ENCODE measurements around the gene ZNF283. TPM values are rescaled to one million over a fixed set of nuclear protein-coding genes. Genes with fewer than 3 reads are reported as not detected.

ZNF283 gene
- polyA plus RNA-seq, 3 donors, result 0.80 to 2.5 (median 2.0) TPM

DNA sequence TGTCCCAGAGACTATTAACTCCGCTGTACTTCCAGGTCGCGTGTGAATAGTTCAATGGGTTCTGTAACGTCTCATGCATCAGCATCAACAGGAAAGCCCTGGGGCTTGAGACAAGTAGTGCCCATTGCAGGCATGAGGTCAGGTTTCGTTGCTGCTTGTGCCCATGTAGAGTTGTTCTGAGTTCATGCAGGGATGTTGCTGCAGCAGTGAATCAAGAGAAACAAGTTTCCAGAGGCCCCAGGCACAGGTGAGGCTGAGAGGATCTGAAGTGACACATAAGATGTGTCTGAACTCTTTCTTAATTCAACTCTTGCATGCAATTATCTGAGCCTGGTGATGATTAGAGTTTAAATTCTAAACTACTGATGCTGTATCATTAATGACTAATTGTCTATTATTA, 8.6 kb upstream of the ZNF283 start:
- no peaks in the 10 kb centered on the region for H3K79me2 ChIP-seq (ENCODE audit: insufficient read depth, low read length)
- no peaks in the 10 kb centered on the region for H4K20me1 ChIP-seq (ENCODE audit: insufficient read depth, low read length)
- no peak overlapping the region for H3K4me2 ChIP-seq (replicated peaks; ENCODE audit: extremely low read depth, low read length, poor library complexity, severe bottlenecking)
- no peaks in the 10 kb centered on the region for H3K36me3 ChIP-seq (replicated peaks in 1 of 2; ENCODE audit: control insufficient read depth in 1 of 2, insufficient read depth in 2 of 2, low read length in 2 of 2)
- intact Hi-C loops (cut with micrococcal nuclease), result no loop called here
- peaks cover 9% of the 10 kb centered on the region in 2 donors for H3K4me1 ChIP-seq (ENCODE audit: control insufficient read depth in 1 of 2, insufficient read depth in 2 of 2, low read length in 2 of 2)
- peaks cover 30 to 35% of the 10 kb centered on the region in 2 donors for H3K27me3 ChIP-seq (ENCODE audit: control insufficient read depth in 2 of 2, insufficient read depth in 2 of 2, low read length in 2 of 2)
- H2AFZ ChIP-seq (ENCODE audit: insufficient read depth, low read depth, low read length, poor library complexity, severe bottlenecking), result no peak overlapping the region
- peaks cover 10 to 20% of the 10 kb centered on the region in 2 donors for H3K9me3 ChIP-seq (replicated peaks in 1 of 2; ENCODE audit: control insufficient read depth in 1 of 2, insufficient read depth in 1 of 2, low read length in 2 of 2)
- H3K9me3 Mint-ChIP-seq, result peaks cover 11 to 24% (median 18%) of the 10 kb centered on the region in 7 donors
- 98% methylated on average over 4 of the region's 5 CpGs for WGBS (ENCODE audit: insufficient coverage)
- H3K36me3 Mint-ChIP-seq, result peaks cover 5% of the 10 kb centered on the region in 2 donors
- TF ChIP-seq CTCF (IDR thresholded peaks at IDR 0.05), result no peak
- no peak overlapping the region for H3K27ac Mint-ChIP-seq
- H3K4me1 Mint-ChIP-seq, result peaks cover 10% of the 10 kb centered on the region
- no peak overlapping the region for H3K9ac ChIP-seq (ENCODE audit: insufficient read depth, low read length, poor library complexity, severe bottlenecking)
- H3K27me3 Mint-ChIP-seq (ENCODE audit: low read depth in 3 of 3), result peaks cover 28 to 42% (median 34%) of the 10 kb centered on the region in 3 donors
- no peak overlapping the region for H3K27ac ChIP-seq (ENCODE audit: low read depth in 1 of 2, low read length in 2 of 2)
- DNase-seq, result no peak
- H3K4me3 Mint-ChIP-seq, result no peak overlapping the region
- H3K4me3 ChIP-seq (replicated peaks in 1 of 3; ENCODE audit: low read depth in 2 of 3, low read length in 3 of 3), result no peak overlapping the region

DNA sequence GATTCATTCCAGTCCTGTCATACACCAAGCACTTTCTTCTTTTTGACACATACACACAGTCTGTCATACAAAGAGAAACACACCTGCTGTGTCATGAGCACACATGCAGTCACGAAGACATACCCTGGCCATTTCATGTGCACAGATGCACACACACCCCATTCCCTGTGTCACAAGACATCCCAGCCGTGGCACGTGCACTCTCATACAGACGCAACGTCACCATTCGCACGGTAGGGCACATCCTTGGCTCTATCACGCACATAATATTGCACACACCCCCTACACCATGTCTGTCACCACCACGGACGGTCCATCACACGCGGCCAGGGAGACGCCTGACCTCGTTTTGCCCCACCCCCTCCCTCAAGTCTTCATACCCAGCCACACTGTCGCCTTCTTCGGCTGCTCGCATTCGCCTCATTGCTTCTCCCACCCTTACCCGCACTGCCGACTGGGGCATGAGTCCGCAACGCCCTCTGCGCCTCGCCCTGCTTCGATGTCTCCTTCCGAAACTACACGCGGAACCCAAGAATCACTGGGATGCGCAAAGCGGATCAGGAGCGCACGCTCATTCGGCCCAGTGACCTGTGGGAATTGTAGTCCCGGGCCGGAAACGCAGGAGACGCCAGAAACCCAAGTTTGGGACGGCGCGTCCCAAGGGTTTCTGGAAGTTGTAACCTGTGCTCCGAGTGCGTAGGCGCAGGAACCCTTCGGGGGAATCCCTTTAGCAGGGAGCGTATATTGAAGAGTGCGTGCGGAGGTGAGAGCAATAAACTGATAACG, 6.8 kb upstream of the ZNF283 start:
- H3K9ac ChIP-seq (ENCODE audit: insufficient read depth, low read length, poor library complexity, severe bottlenecking), result no peak overlapping the region
- peaks cover 9% of the 10 kb centered on the region in 2 donors for H3K4me1 ChIP-seq (ENCODE audit: control insufficient read depth in 1 of 2, insufficient read depth in 2 of 2, low read length in 2 of 2)
- TF ChIP-seq CTCF (IDR thresholded peaks at IDR 0.05), result no peak
- H2AFZ ChIP-seq (ENCODE audit: insufficient read depth, low read depth, low read length, poor library complexity, severe bottlenecking), result peak overlapping the region; percentile 69
- Mint-ChIP-seq H3K36me3 (peaks cover 5% of the 10 kb centered on the region in 2 donors), H3K4me3 (peak overlapping the region; percentile 77 to 95), H3K4me1 (peaks cover 10% of the 10 kb centered on the region), H3K27me3 (ENCODE audit: low read depth in 3 of 3) (peaks cover 29 to 51% (median 34%) of the 10 kb centered on the region in 3 donors), H3K9me3 (peaks cover 16 to 35% (median 23%) of the 10 kb centered on the region in 7 donors), H3K27ac (peak overlapping the region in 1 of 7 donors; percentile 52)
- intact Hi-C loops (cut with micrococcal nuclease), result loop anchor here (10.0 kb wide), 3 partner anchors 115 to 275 kb away; partner anchors contain the start of genes ZNF224 (in 1 of the 2), ZNF284 (in 1 of the 2) and ZNF45 (in 1 of the 2)
- no peaks in the 10 kb centered on the region for H3K79me2 ChIP-seq (ENCODE audit: insufficient read depth, low read length)
- no peaks in the 10 kb centered on the region for H3K36me3 ChIP-seq (replicated peaks in 1 of 2; ENCODE audit: control insufficient read depth in 1 of 2, insufficient read depth in 2 of 2, low read length in 2 of 2)
- DNase-seq, result peak in 2 of 3 donors; percentile 10 to 51
- H3K4me3 ChIP-seq (replicated peaks in 1 of 3; ENCODE audit: low read depth in 2 of 3, low read length in 3 of 3), result peak overlapping the region in 2 of 3 experiments; percentile 27 to 63
- H3K27me3 ChIP-seq (ENCODE audit: control insufficient read depth in 2 of 2, insufficient read depth in 2 of 2, low read length in 2 of 2), result peaks cover 30 to 35% of the 10 kb centered on the region in 2 donors
- no peaks in the 10 kb centered on the region for H4K20me1 ChIP-seq (ENCODE audit: insufficient read depth, low read length)
- no peak overlapping the region for H3K27ac ChIP-seq (ENCODE audit: low read depth in 1 of 2, low read length in 2 of 2)
- peak overlapping the region; percentile 63 for H3K4me2 ChIP-seq (replicated peaks; ENCODE audit: extremely low read depth, low read length, poor library complexity, severe bottlenecking)
- 18% methylated on average over 43 of the region's 48 CpGs for WGBS (ENCODE audit: insufficient coverage)
- H3K9me3 ChIP-seq (replicated peaks in 1 of 2; ENCODE audit: control insufficient read depth in 1 of 2, insufficient read depth in 1 of 2, low read length in 2 of 2), result peaks cover 10 to 20% of the 10 kb centered on the region in 2 donors
